ENCODE measurements around the gene CADPS2. TPM values are rescaled to one million over a fixed set of nuclear protein-coding genes. Genes with fewer than 3 reads are reported as not detected.

Gene CADPS2
- total and polyA plus RNA-seq, 2 of the 4 experiments (the other 2 are of a cell fraction) = 0.10 to 0.54 TPM

GRCh38 chr7:122485856-122486255 lies 400.4 kb downstream of the CADPS2 start:
- Histone ChIP-seq H4K20me1 (ENCODE audit: insufficient read depth, low read length) (no peaks in the 10 kb centered on the region), H3K27me3 (ENCODE audit: control insufficient read depth, insufficient read depth, low read length) (no peaks in the 10 kb centered on the region), H3K27ac (ENCODE audit: insufficient read depth, low read length) (no peak overlapping the region), H4K5ac (ENCODE audit: low read depth, low read length) (no peak overlapping the region), H2BK120ac (ENCODE audit: low read depth, low read length) (no peak overlapping the region), H2BK15ac (ENCODE audit: low read depth, low read length) (no peak overlapping the region), H3K4me3 (ENCODE audit: insufficient read depth, low read depth, low read length) (no peak overlapping the region), H4K8ac (ENCODE audit: low read depth in 2 of 2, low read length in 2 of 2) (no peak overlapping the region), H3K4ac (ENCODE audit: low read depth, low read length) (no peak overlapping the region), H3K9me3 (ENCODE audit: control insufficient read depth, insufficient read depth, low read length) (no peaks in the 10 kb centered on the region), H2AK5ac (ENCODE audit: low read depth, low read length) (no peak overlapping the region), H3K79me1 (ENCODE audit: low read depth in 1 of 2, low read length in 2 of 2) (no peaks in the 10 kb centered on the region), H3K4me1 (ENCODE audit: control insufficient read depth, insufficient read depth, low read length) (no peaks in the 10 kb centered on the region), H3K9ac (ENCODE audit: low read depth, low read length) (no peak overlapping the region), H4K91ac (ENCODE audit: insufficient read depth, low read depth, low read length) (no peak overlapping the region), H3K23ac (ENCODE audit: low read depth, low read length) (no peak overlapping the region), H2AFZ (replicated peaks; ENCODE audit: low read length, poor library complexity) (no peak overlapping the region), H3K36me3 (ENCODE audit: control insufficient read depth, insufficient read depth, low read length) (no peaks in the 10 kb centered on the region), H3K9me1 (ENCODE audit: insufficient read depth, low read length) (no peaks in the 10 kb centered on the region), H3K14ac (replicated peaks; ENCODE audit: low read depth, low read length) (no peak overlapping the region), H2BK5ac (ENCODE audit: low read depth, low read length, poor library complexity, severe bottlenecking) (no peak overlapping the region), H3K18ac (ENCODE audit: low read depth, low read length) (no peak overlapping the region), H3K56ac (ENCODE audit: extremely low read depth, insufficient read depth, low read length) (no peak overlapping the region), H2BK20ac (ENCODE audit: low read depth, low read length) (no peak overlapping the region), H3K4me2 (ENCODE audit: low read depth, low read length) (no peak overlapping the region), H2AK9ac (replicated peaks; ENCODE audit: low read depth, low read length, poor library complexity) (no peak overlapping the region)
- no peak for TF ChIP-seq RAD21 (IDR thresholded peaks at IDR 0.05; ENCODE audit: low read length)
- TF ChIP-seq BHLHE40 (IDR thresholded peaks at IDR 0.05; ENCODE audit: low read depth, low read length) = no peak
- TF ChIP-seq SMC3 (IDR thresholded peaks at IDR 0.05; ENCODE audit: low read depth, low read length) = no peak
- TF ChIP-seq CHD1 (IDR thresholded peaks at IDR 0.05; ENCODE audit: low read depth, low read length) = no peak
- TF ChIP-seq RCOR1 (IDR thresholded peaks at IDR 0.05; ENCODE audit: insufficient replicate concordance, low read length) = no peak
- TF ChIP-seq MXI1 (IDR thresholded peaks at IDR 0.05; ENCODE audit: borderline replicate concordance, low read depth, low read length) = no peak
- TF ChIP-seq FOS (IDR thresholded peaks at IDR 0.05; ENCODE audit: low read depth, low read length) = no peak
- TF ChIP-seq MAFK (IDR thresholded peaks at IDR 0.05; ENCODE audit: low read depth, low read length) = no peak
- TF ChIP-seq USF2 (IDR thresholded peaks at IDR 0.05; ENCODE audit: low read depth, low read length) = no peak
- no peak for TF ChIP-seq CEBPB (IDR thresholded peaks at IDR 0.05; ENCODE audit: low read depth, low read length)
- no peak for TF ChIP-seq NFE2L2 (IDR thresholded peaks at IDR 0.05; ENCODE audit: low read depth, low read length)
- no peak for TF ChIP-seq CTCF (conservative IDR thresholded peaks at IDR 0.05; ENCODE audit: low read depth, low read length)
- no peak for TF ChIP-seq MAZ (IDR thresholded peaks at IDR 0.05; ENCODE audit: borderline replicate concordance, low read depth, low read length)
- TF ChIP-seq ELK1 (IDR thresholded peaks at IDR 0.05; ENCODE audit: borderline replicate concordance, low read depth, low read length) = no peak
- no peak for TF ChIP-seq POLR2A (IDR thresholded peaks at IDR 0.05; ENCODE audit: low read depth, low read length)
- no peak for TF ChIP-seq RFX5 (IDR thresholded peaks at IDR 0.05; ENCODE audit: low read depth, low read length)
- ChIA-PET CTCF (no interaction called here), POLR2A (ENCODE audit: unreplicated experiment) (no interaction called here)
- ATAC-seq (ENCODE audit: low read depth) (no peak), DNase-seq (no peak)
- dilution Hi-C loops (cut with HindIII; ENCODE audit: low sequenced_read_pairs, unreplicated experiment) = no loop called here
- intact Hi-C loops (cut with micrococcal nuclease) = no loop called here
- BruUV-seq (replicated peaks) = no TSS peak
- in situ Hi-C loops (cut with MboI; ENCODE audit: low sequenced_read_pairs) = no loop called here
